Heart left ventricle (tissue), 13 donors: Measurements from ENCODE around the gene IFRD1.

ENCODE experiments used
- CTCF ChIP-seq, 12 donors: fragments of 200-600 bp; sonication (generic) in 4 of 12; IDR thresholded peaks; one replicate each; pipeline versions ENCODE4 v1.5.0 to v1.8.0; 2018 to 2022; ENCODE audit warnings: antibody characterized with exemption in 12 of 12, mild to moderate bottlenecking in 5 of 12
- POLR2A ChIP-seq, 2 donors: fragments of 450-650 bp; IDR thresholded peaks; one replicate each; pipeline ENCODE4 v1.6.1; 2017; ENCODE audit warnings: antibody characterized with exemption in 2 of 2, mild to moderate bottlenecking in 2 of 2, moderate library complexity in 2 of 2
- donor health status: ischemic (EF 13 %, LVEDD 7.1; RV severe dilation, severe dysfunction).
- donor health status: DM: no; HTN: yes; CAD: no.
- donor health status: DM: no; HTN: no; CAD: no.
- donor health status: ischemic (EF 25% LVEDD 6.9; RV normal size, moderate dysfunction).
- donor health status: ischemic (EF 25% LVEDD 5.7; RV mildly dilated, moderate dysfunction).
- donor health status: ischemic (EF 35%, LVEDD 5.7; RV mildly dilated, moderate dysfunction).
- donor health status: nonischemic (EF 11% LVEDD 7.7; RV severe dilation, severe dysfunction).
- donor health status: DM: yes; HTN: yes; CAD: no.
- donor health status: PGD.
- donor health status: ischemic (EF 29% LVEDD 5.4; RV normal size, mild dysfunction).
- donor health status: nonischemic (EF 23%, LVEDD 6.1; RV moderate dilation, normal function).

GRCh38 chr7:112437072-112437471 lies 13.2 kb upstream of the IFRD1 start:
- TF ChIP-seq CTCF (IDR thresholded peaks at IDR 0.05) (no peak), POLR2A (IDR thresholded peaks at IDR 0.05) (no peak)
